ENCODE measurements around the gene KIF18A.
A peak's percentile ranks its signal among the peaks of the same experiment; 100 is the strongest.
"Not testable (repeated sequence)": the region's sequence is repeated elsewhere in the genome, so short reads cannot be mapped to it uniquely, and the experiment has no call there.

Gene KIF18A

GRCh38 chr11:28106353-28107043, 1.5 kb downstream of the KIF18A start:
- Histone ChIP-seq H3K4me1 (ENCODE audit: control insufficient read depth, insufficient read depth, low read length, unreplicated experiment) (peaks cover 61% of the 10 kb centered on the region), H3K36me3 (ENCODE audit: insufficient read depth, low read length) (no peaks in the 10 kb centered on the region), H2AFZ (ENCODE audit: low read length, unreplicated experiment) (peak overlapping the region; percentile 52), H3K79me2 (ENCODE audit: control insufficient read depth, insufficient read depth, low read length, unreplicated experiment) (peaks cover 90% of the 10 kb centered on the region), H3K27me3 (ENCODE audit: insufficient read depth, low read length) (no peaks in the 10 kb centered on the region), H3K4me3 (ENCODE audit: low read depth, low read length) (peak overlapping the region; percentile 94), H3K27ac (ENCODE audit: low read depth, low read length) (peak overlapping the region; percentile 96)

GRCh38 chr11:28105869-28106268, 2.1 kb downstream of the KIF18A start:
- no peaks in the 10 kb centered on the region for H3K36me3 ChIP-seq (ENCODE audit: insufficient read depth, low read length)
- peak overlapping the region; percentile 52 for H2AFZ ChIP-seq (ENCODE audit: low read length, unreplicated experiment)
- peak overlapping the region; percentile 21; the same call in 1 of the 2 replicates for H3K27ac ChIP-seq (ENCODE audit: low read depth, low read length)

GRCh38 chr11:28104984-28105383, 3.0 kb downstream of the KIF18A start:
- Histone ChIP-seq H3K27me3 (ENCODE audit: insufficient read depth, low read length) (no peaks in the 10 kb centered on the region), H3K4me3 (ENCODE audit: low read depth, low read length) (peak overlapping the region; percentile 15; the same call in 1 of the 2 replicates), H3K36me3 (ENCODE audit: insufficient read depth, low read length) (no peaks in the 10 kb centered on the region), H2AFZ (ENCODE audit: low read length, unreplicated experiment) (no peak overlapping the region), H3K4me1 (ENCODE audit: control insufficient read depth, insufficient read depth, low read length, unreplicated experiment) (peaks cover 54% of the 10 kb centered on the region), H3K79me2 (ENCODE audit: control insufficient read depth, insufficient read depth, low read length, unreplicated experiment) (peaks cover 90% of the 10 kb centered on the region), H3K27ac (ENCODE audit: low read depth, low read length) (no peak overlapping the region)

More at GRCh38 chr11:28105869-28106268, 2.1 kb downstream of the KIF18A start:
- peaks cover 89% of the 10 kb centered on the region for H3K79me2 ChIP-seq (ENCODE audit: control insufficient read depth, insufficient read depth, low read length, unreplicated experiment)
- no peaks in the 10 kb centered on the region for H3K27me3 ChIP-seq (ENCODE audit: insufficient read depth, low read length)
- H3K4me1 ChIP-seq (ENCODE audit: control insufficient read depth, insufficient read depth, low read length, unreplicated experiment) = peaks cover 55% of the 10 kb centered on the region
- H3K4me3 ChIP-seq (ENCODE audit: low read depth, low read length) = peak overlapping the region; percentile 94

- Histone ChIP-seq H2AFZ (ENCODE audit: low read length, unreplicated experiment) (no peak overlapping the region), H3K27me3 (ENCODE audit: insufficient read depth, low read length) (no peaks in the 10 kb centered on the region), H3K27ac (ENCODE audit: low read depth, low read length) (no peak overlapping the region), H3K4me1 (ENCODE audit: control insufficient read depth, insufficient read depth, low read length, unreplicated experiment) (peaks cover 50% of the 10 kb centered on the region), H3K36me3 (ENCODE audit: insufficient read depth, low read length) (no peaks in the 10 kb centered on the region), H3K4me3 (ENCODE audit: low read depth, low read length) (peak overlapping the region; percentile 15; the same call in 1 of the 2 replicates), H3K79me2 (ENCODE audit: control insufficient read depth, insufficient read depth, low read length, unreplicated experiment) (peaks cover 92% of the 10 kb centered on the region)
Observed at GRCh38 chr11:28104425-28104824, 3.5 kb downstream of the KIF18A start.

- H3K4me3 ChIP-seq (ENCODE audit: low read depth, low read length); H3K27ac ChIP-seq (ENCODE audit: low read depth, low read length); H3K36me3 ChIP-seq (ENCODE audit: insufficient read depth, low read length); H3K27me3 ChIP-seq (ENCODE audit: insufficient read depth, low read length); H2AFZ ChIP-seq (ENCODE audit: low read length, unreplicated experiment): not testable (repeated sequence)
- Histone ChIP-seq H3K79me2 (ENCODE audit: control insufficient read depth, insufficient read depth, low read length, unreplicated experiment) (peaks cover 92% of the 10 kb centered on the region), H3K4me1 (ENCODE audit: control insufficient read depth, insufficient read depth, low read length, unreplicated experiment) (peaks cover 46% of the 10 kb centered on the region)
Observed at GRCh38 chr11:28102300-28102699, 5.7 kb downstream of the KIF18A start.

GRCh38 chr11:28100665-28101064, 7.3 kb downstream of the KIF18A start:
- Histone ChIP-seq H3K36me3 (ENCODE audit: insufficient read depth, low read length) (peaks cover 5% of the 10 kb centered on the region; the same call in 1 of the 2 replicates), H3K4me1 (ENCODE audit: control insufficient read depth, insufficient read depth, low read length, unreplicated experiment) (peaks cover 35% of the 10 kb centered on the region)

GRCh38 chr11:28099715-28100114, 8.2 kb downstream of the KIF18A start:
- Histone ChIP-seq H3K4me1 (ENCODE audit: control insufficient read depth, insufficient read depth, low read length, unreplicated experiment) (peaks cover 28% of the 10 kb centered on the region), H3K79me2 (ENCODE audit: control insufficient read depth, insufficient read depth, low read length, unreplicated experiment) (peaks cover 76% of the 10 kb centered on the region), H3K27me3 (ENCODE audit: insufficient read depth, low read length) (no peaks in the 10 kb centered on the region), H3K4me3 (ENCODE audit: low read depth, low read length) (no peak overlapping the region), H3K36me3 (ENCODE audit: insufficient read depth, low read length) (peaks cover 5% of the 10 kb centered on the region; the same call in 1 of the 2 replicates), H2AFZ (ENCODE audit: low read length, unreplicated experiment) (no peak overlapping the region), H3K27ac (ENCODE audit: low read depth, low read length) (no peak overlapping the region)

More at GRCh38 chr11:28100665-28101064, 7.3 kb downstream of the KIF18A start:
- no peak overlapping the region for H3K27ac ChIP-seq (ENCODE audit: low read depth, low read length)
- H2AFZ ChIP-seq (ENCODE audit: low read length, unreplicated experiment) = no peak overlapping the region
- H3K79me2 ChIP-seq (ENCODE audit: control insufficient read depth, insufficient read depth, low read length, unreplicated experiment) = peaks cover 85% of the 10 kb centered on the region
- no peak overlapping the region for H3K4me3 ChIP-seq (ENCODE audit: low read depth, low read length)
- no peaks in the 10 kb centered on the region for H3K27me3 ChIP-seq (ENCODE audit: insufficient read depth, low read length)

- Histone ChIP-seq H3K4me3 (ENCODE audit: low read depth, low read length) (no peak overlapping the region), H3K27me3 (ENCODE audit: insufficient read depth, low read length) (no peaks in the 10 kb centered on the region), H3K79me2 (ENCODE audit: control insufficient read depth, insufficient read depth, low read length, unreplicated experiment) (peaks cover 65% of the 10 kb centered on the region), H3K4me1 (ENCODE audit: control insufficient read depth, insufficient read depth, low read length, unreplicated experiment) (peaks cover 16% of the 10 kb centered on the region), H2AFZ (ENCODE audit: low read length, unreplicated experiment) (no peak overlapping the region), H3K36me3 (ENCODE audit: insufficient read depth, low read length) (peaks cover 9% of the 10 kb centered on the region), H3K27ac (ENCODE audit: low read depth, low read length) (no peak overlapping the region)
Observed at GRCh38 chr11:28098257-28098656, 9.7 kb downstream of the KIF18A start.

GRCh38 chr11:28092786-28093185, 15.2 kb downstream of the KIF18A start:
- H3K36me3 ChIP-seq (ENCODE audit: insufficient read depth, low read length) = peaks cover 17% of the 10 kb centered on the region
- no peak overlapping the region for H3K27ac ChIP-seq (ENCODE audit: low read depth, low read length)
- no peak overlapping the region for H2AFZ ChIP-seq (ENCODE audit: low read length, unreplicated experiment)
- peaks cover 15% of the 10 kb centered on the region for H3K79me2 ChIP-seq (ENCODE audit: control insufficient read depth, insufficient read depth, low read length, unreplicated experiment)
- peaks cover 18% of the 10 kb centered on the region for H3K4me1 ChIP-seq (ENCODE audit: control insufficient read depth, insufficient read depth, low read length, unreplicated experiment)
- no peaks in the 10 kb centered on the region for H3K27me3 ChIP-seq (ENCODE audit: insufficient read depth, low read length)
- no peak overlapping the region for H3K4me3 ChIP-seq (ENCODE audit: low read depth, low read length)

- Histone ChIP-seq H3K4me3 (ENCODE audit: low read depth, low read length) (no peak overlapping the region), H3K27me3 (ENCODE audit: insufficient read depth, low read length) (no peaks in the 10 kb centered on the region), H3K27ac (ENCODE audit: low read depth, low read length) (peak overlapping the region; percentile 72), H3K79me2 (ENCODE audit: control insufficient read depth, insufficient read depth, low read length, unreplicated experiment) (peaks cover 6% of the 10 kb centered on the region), H2AFZ (ENCODE audit: low read length, unreplicated experiment) (no peak overlapping the region), H3K36me3 (ENCODE audit: insufficient read depth, low read length) (peaks cover 12% of the 10 kb centered on the region), H3K4me1 (ENCODE audit: control insufficient read depth, insufficient read depth, low read length, unreplicated experiment) (peaks cover 26% of the 10 kb centered on the region)
Observed at GRCh38 chr11:28090052-28090749, 17.8 kb downstream of the KIF18A start.
